Neutrophil (primary cell): ENCODE data around the gene TP73.
"Not testable (repeated sequence)": the region's sequence is repeated elsewhere in the genome, so short reads cannot be mapped to it uniquely, and the experiment has no call there.

Experiments
- H3K27ac ChIP-seq: fragments of 200-600 bp; sonication (generic); 2 replicates; pipeline ENCODE4 v1.5.1; 2016; ENCODE audit warnings: mild to moderate bottlenecking, moderate library complexity
- H3K27me3 ChIP-seq: fragments of 200-600 bp; sonication (generic); 2 replicates; pipeline ENCODE4 v1.6.0; 2016; ENCODE audit warnings: mild to moderate bottlenecking
- H3K36me3 ChIP-seq: fragments of 200-600 bp; sonication (generic); 2 replicates; pipeline ENCODE4 v1.5.1; 2017
- H3K4me1 ChIP-seq, 2 experiments: fragments of 200-600 bp in 1 of 2; sonication (generic) in 1 of 2; 1 replicate in 1 of 2; 2 replicates in 1 of 2; pipeline versions ENCODE4 v1.5.1 to v1.6.1; 2013 to 2016; ENCODE audit warnings: low read depth in 1 of 2, low read length in 1 of 2, mild to moderate bottlenecking in 1 of 2, moderate library complexity in 1 of 2; ENCODE audit not compliant: control insufficient read depth in 1 of 2, insufficient read depth in 1 of 2
- H3K4me3 ChIP-seq, 2 experiments: fragments of 200-600 bp in 1 of 2; sonication (generic) in 1 of 2; 1 replicate in 1 of 2; 2 replicates in 1 of 2; pipeline ENCODE4 v1.5.1; 2013 to 2016; ENCODE audit warnings: low read depth in 1 of 2, low read length in 1 of 2, mild to moderate bottlenecking in 1 of 2, moderate library complexity in 1 of 2
- H3K9me3 ChIP-seq: fragments of 200-600 bp; sonication (generic); 2 replicates; pipeline ENCODE4 v1.5.1; 2016
- CTCF ChIP-seq: fragments of 200-600 bp; sonication (generic); IDR thresholded peaks from 2 replicates; pipeline ENCODE4 v1.5.1; 2016; ENCODE audit warnings: antibody characterized with exemption

Gene TP73

GRCh38 chr1:3721955-3722465 is 69.7 kb downstream of the TP73 start:
- Histone ChIP-seq H3K36me3 (no peaks in the 10 kb centered on the region), H3K4me1 (peaks cover 0 to 7% of the 10 kb centered on the region in 2 experiments), H3K27me3 (peaks cover 36% of the 10 kb centered on the region), H3K4me3 (no peak overlapping the region), H3K27ac (no peak overlapping the region), H3K9me3 (no peaks in the 10 kb centered on the region)
- TF ChIP-seq CTCF: no peak

GRCh38 chr1:3722846-3723245 is 70.5 kb downstream of the TP73 start:
- no peak overlapping the region for H3K27ac ChIP-seq
- peaks cover 0 to 3% of the 10 kb centered on the region in 2 experiments for H3K4me1 ChIP-seq
- no peak overlapping the region for H3K4me3 ChIP-seq
- TF ChIP-seq CTCF: no peak
- H3K27me3 ChIP-seq: peaks cover 36% of the 10 kb centered on the region
- H3K9me3 ChIP-seq: no peaks in the 10 kb centered on the region
- H3K36me3 ChIP-seq: no peaks in the 10 kb centered on the region

GRCh38 chr1:3724416-3725030 is 72.2 kb downstream of the TP73 start:
- H3K9me3 ChIP-seq, H3K27ac ChIP-seq: not testable (repeated sequence)
- peak; percentile 92 for TF ChIP-seq CTCF

GRCh38 chr1:3725366-3725765 is 73.0 kb downstream of the TP73 start:
- H3K36me3 ChIP-seq: no peaks in the 10 kb centered on the region
- H3K27me3 ChIP-seq: peaks cover 18% of the 10 kb centered on the region
- no peaks in the 10 kb centered on the region for H3K4me1 ChIP-seq
- TF ChIP-seq CTCF: no peak
- no peak overlapping the region for H3K4me3 ChIP-seq
- H3K9me3 ChIP-seq: no peaks in the 10 kb centered on the region
- no peak overlapping the region for H3K27ac ChIP-seq

More at GRCh38 chr1:3724416-3725030, 72.2 kb downstream of the TP73 start:
- H3K4me1 ChIP-seq, H3K36me3 ChIP-seq, H3K4me3 ChIP-seq: not testable (repeated sequence)
- peaks cover 21% of the 10 kb centered on the region for H3K27me3 ChIP-seq

GRCh38 chr1:3727042-3727824 is 74.9 kb downstream of the TP73 start:
- TF ChIP-seq CTCF: no peak
- no peak overlapping the region for H3K4me3 ChIP-seq
- H3K4me1 ChIP-seq: no peaks in the 10 kb centered on the region
- H3K27me3 ChIP-seq: peaks cover 32% of the 10 kb centered on the region
- no peak overlapping the region for H3K27ac ChIP-seq
- H3K9me3 ChIP-seq: no peaks in the 10 kb centered on the region
- no peaks in the 10 kb centered on the region for H3K36me3 ChIP-seq
